Mesodermal cell (in vitro differentiated cells): ENCODE data around the gene THBS2.
"Not testable (repeated sequence)": the region's sequence is repeated elsewhere in the genome, so short reads cannot be mapped to it uniquely, and the experiment has no call there.

ENCODE experiments used
- H3K27ac ChIP-seq: 2 replicates; pipeline ENCODE4 v1.7.0; 2013; ENCODE audit warnings: mild to moderate bottlenecking, low read depth, low read length, moderate library complexity; ENCODE audit not compliant: severe bottlenecking
- H3K36me3 ChIP-seq: 2 replicates; pipeline ENCODE4 v1.7.1; 2013; ENCODE audit warnings: mild to moderate bottlenecking, low read length, moderate library complexity; ENCODE audit not compliant: control insufficient read depth, insufficient read depth
- H3K4me1 ChIP-seq: one replicate; pipeline ENCODE4 v1.7.1; 2013; ENCODE audit warnings: mild to moderate bottlenecking, low read length; ENCODE audit not compliant: insufficient read depth, control insufficient read depth, poor library complexity, severe bottlenecking
- H3K4me3 ChIP-seq: 2 replicates; pipeline ENCODE4 v1.7.0; 2013; ENCODE audit warnings: low read length, control low read depth, mild to moderate bottlenecking; ENCODE audit not compliant: insufficient read depth, poor library complexity, severe bottlenecking; ENCODE audit errors: extremely low read depth
- H3K9me3 ChIP-seq: 2 replicates; pipeline ENCODE4 v1.7.1; 2013; ENCODE audit warnings: mild to moderate bottlenecking, low read length, moderate library complexity; ENCODE audit not compliant: control insufficient read depth
- WGBS, 2 experiments: methylation state at CpG; one replicate each; pipeline ENCODE4 v1.1.5; 2013; ENCODE audit warnings: missing lambda C conversion rate in 2 of 2; ENCODE audit not compliant: insufficient coverage in 2 of 2; 5-methylcytosine and 5-hydroxymethylcytosine counted together

THBS2 gene

DNA sequence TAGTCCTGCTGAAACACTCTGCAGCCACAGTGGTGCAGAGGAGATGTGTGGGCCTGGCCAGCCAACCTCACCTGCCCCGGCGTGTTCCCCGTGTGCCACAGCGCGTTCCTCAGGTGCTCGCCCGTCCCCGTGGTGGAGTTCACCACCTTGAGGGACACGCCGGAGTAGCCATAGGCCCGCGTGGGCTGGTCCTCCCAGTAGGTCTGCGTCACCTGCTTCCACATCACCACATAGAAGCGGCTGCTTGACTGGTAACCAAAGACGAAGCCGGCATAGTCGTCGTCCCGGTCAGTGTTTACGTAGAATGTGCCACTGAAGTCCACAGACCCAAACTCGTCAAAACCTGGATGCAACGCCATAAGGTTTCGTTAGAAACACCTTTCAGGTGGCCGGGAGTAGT is 31.5 kb downstream of the THBS2 start:
- no peak overlapping the region for H3K4me3 ChIP-seq
- peaks cover 6% of the 10 kb centered on the region for H3K9me3 ChIP-seq
- H3K4me1 ChIP-seq: no peaks in the 10 kb centered on the region
- no peak overlapping the region for H3K27ac ChIP-seq
- no peaks in the 10 kb centered on the region for H3K36me3 ChIP-seq
- WGBS, 2 experiments: 92 to 95% methylated on average over 23 to 24 of the region's 24 CpGs

GRCh38 chr6:169221264-169221663 is 32.4 kb downstream of the THBS2 start:
- WGBS, 2 experiments: 82 to 85% methylated on average over 5 to 7 of the region's 7 CpGs
- H3K9me3 ChIP-seq: peaks cover 6% of the 10 kb centered on the region
- H3K27ac ChIP-seq: no peak overlapping the region
- no peaks in the 10 kb centered on the region for H3K4me1 ChIP-seq
- H3K4me3 ChIP-seq: no peak overlapping the region
- H3K36me3 ChIP-seq: no peaks in the 10 kb centered on the region

DNA sequence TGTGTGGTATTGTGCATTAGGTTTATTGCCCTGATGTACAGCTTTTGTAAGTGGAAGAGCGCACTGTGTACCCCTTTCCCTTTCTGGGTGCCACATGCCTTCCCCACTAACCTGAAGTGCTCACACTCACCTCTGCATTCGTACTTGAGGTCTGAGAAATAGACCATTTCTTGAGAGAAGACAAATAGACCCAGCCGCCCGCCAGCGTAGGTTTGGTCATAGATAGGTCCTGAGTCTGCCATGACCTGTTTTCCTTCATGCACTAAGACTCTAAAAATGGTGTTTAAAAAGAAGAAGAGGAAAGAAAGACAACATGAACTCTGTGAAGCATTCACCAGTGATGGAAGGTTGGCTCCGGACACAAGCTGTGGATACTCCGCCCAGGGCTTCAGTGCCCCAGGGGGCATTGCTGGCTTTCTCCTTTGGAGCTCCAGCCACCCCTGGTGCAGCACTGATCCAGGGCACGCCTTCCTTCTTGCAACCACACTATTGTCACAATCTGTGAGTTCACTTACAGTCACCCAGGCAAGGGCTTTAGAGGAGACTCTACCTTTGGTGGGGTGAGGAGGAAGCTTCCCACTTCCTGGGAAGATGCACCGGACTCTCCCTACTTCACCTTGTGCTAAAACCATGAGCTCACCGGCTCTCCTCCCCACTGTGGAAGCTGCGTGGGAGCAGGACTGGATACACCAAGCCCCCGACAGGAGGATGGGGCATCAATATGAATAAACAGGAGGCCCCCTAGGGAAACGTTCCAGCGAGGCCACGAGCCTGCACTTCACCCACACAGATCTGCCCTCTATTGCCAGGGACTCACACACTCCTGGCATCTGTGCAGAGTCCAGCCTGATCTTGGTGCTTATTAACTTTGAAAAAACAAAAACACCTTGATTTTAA is 33.3 kb downstream of the THBS2 start:
- peaks cover under 1% of the 10 kb centered on the region for H3K4me1 ChIP-seq
- peaks cover 6% of the 10 kb centered on the region for H3K9me3 ChIP-seq
- 86 to 94% methylated on average over 9 to 10 of the region's 15 CpGs for WGBS, 2 experiments
- H3K27ac ChIP-seq: no peak overlapping the region
- no peak overlapping the region for H3K4me3 ChIP-seq
- no peaks in the 10 kb centered on the region for H3K36me3 ChIP-seq

DNA sequence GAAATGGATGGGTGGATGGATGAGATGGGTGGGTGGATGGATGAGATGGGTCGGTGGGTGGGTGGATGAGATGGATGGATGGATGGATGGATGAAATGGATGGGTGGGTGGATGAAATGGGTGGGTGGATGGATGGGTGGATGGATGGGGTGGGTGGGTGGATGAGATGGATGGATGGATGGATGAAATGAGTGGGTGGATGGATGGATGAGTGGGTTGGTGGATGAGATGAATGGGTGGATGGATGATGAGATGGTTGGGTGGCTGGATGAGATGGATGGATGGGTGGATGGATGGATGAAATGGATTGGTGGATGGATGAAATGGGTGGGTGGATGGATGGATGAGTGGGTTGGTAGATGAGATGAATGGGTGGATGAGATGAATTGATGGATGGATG is 35.7 kb downstream of the THBS2 start:
- peaks cover 6% of the 10 kb centered on the region for H3K9me3 ChIP-seq
- 100% methylated on average over 1 of the region's 1 CpG for WGBS, 2 experiments
- H3K4me1 ChIP-seq: peaks cover 14% of the 10 kb centered on the region
- no peaks in the 10 kb centered on the region for H3K36me3 ChIP-seq
- no peak overlapping the region for H3K27ac ChIP-seq
- no peak overlapping the region for H3K4me3 ChIP-seq

DNA sequence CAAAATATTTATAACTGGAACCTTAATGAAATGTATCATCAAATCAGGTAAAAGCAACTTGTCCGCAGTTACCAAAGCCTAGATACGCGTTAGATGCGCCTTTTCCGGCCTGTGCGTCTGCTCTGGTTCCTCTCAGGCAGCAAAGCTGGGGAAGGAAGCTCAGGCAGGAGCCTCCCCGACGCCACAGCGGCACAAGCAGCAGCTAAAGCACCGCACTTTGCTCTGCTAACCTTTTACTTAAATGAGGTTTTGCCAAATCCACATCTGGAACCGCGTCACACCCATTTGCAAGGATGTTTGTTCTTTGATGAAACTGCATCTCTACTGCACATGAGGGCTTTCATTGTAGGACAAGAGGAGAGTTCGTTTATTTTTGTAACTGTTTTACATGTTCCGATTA is 36.8 kb downstream of the THBS2 start:
- 82 to 86% methylated on average over 10 to 12 of the region's 14 CpGs for WGBS, 2 experiments

GRCh38 chr6:169215201-169215681 is 38.4 kb downstream of the THBS2 start:
- H3K36me3 ChIP-seq: no peaks in the 10 kb centered on the region
- H3K4me3 ChIP-seq: no peak overlapping the region
- no peak overlapping the region for H3K27ac ChIP-seq
- peaks cover 14% of the 10 kb centered on the region for H3K4me1 ChIP-seq
- H3K9me3 ChIP-seq: no peaks in the 10 kb centered on the region
- 83 to 84% methylated on average over 7 to 12 of the region's 12 CpGs for WGBS, 2 experiments

More for the DNA sequence above, 36.8 kb downstream of the THBS2 start:
- H3K4me1 ChIP-seq: peaks cover 14% of the 10 kb centered on the region
- peaks cover under 1% of the 10 kb centered on the region for H3K9me3 ChIP-seq
- no peak overlapping the region for H3K4me3 ChIP-seq
- no peaks in the 10 kb centered on the region for H3K36me3 ChIP-seq
- H3K27ac ChIP-seq: no peak overlapping the region

DNA sequence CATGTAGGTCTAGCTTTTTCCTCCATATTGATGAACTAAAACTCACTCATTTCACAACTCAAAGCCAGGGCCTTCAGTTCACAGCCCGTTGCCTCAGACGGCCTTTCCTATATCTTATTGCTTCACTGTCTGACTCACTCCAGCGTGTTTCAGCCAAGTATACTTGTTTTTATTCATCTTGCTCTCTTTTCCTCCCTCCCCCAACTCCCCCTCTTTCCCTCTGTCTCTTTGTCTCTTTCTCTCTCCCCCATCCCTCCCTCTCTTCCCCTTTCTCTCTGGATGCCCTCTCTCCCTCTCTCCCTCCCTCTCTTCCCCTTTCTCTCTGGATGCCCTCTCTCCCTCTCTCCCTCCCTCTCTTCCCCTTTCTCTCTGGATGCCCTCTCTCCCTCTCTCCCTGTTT is 38.9 kb downstream of the THBS2 start:
- H3K9me3 ChIP-seq, H3K36me3 ChIP-seq, H3K4me3 ChIP-seq: not testable (repeated sequence)
- H3K4me1 ChIP-seq: peaks cover 14% of the 10 kb centered on the region
- whole genome bisulfite sequencing, 2 experiments: 74 to 87% methylated on average over 3 of the region's 3 CpGs
- H3K27ac ChIP-seq: peak overlapping the region; percentile 10

- Histone ChIP-seq H3K36me3 (no peaks in the 10 kb centered on the region), H3K4me3 (no peak overlapping the region), H3K4me1 (peaks cover 14% of the 10 kb centered on the region), H3K9me3 (no peaks in the 10 kb centered on the region), H3K27ac (no peak overlapping the region)
- 92 to 99% methylated on average over 17 to 24 of the region's 27 CpGs for WGBS, 2 experiments
Measured at GRCh38 chr6:169213814-169214520, 39.7 kb downstream of the THBS2 start.

GRCh38 chr6:169212897-169213813 is 40.5 kb downstream of the THBS2 start:
- no peak overlapping the region for H3K27ac ChIP-seq
- 47 to 54% methylated on average over 41 to 43 of the region's 56 CpGs for WGBS, 2 experiments
- H3K4me1 ChIP-seq: peaks cover 14% of the 10 kb centered on the region

GRCh38 chr6:169212436-169212835 is 41.2 kb downstream of the THBS2 start:
- Histone ChIP-seq H3K4me1 (peaks cover 14% of the 10 kb centered on the region), H3K4me3 (no peak overlapping the region), H3K9me3 (no peaks in the 10 kb centered on the region), H3K36me3 (no peaks in the 10 kb centered on the region), H3K27ac (no peak overlapping the region)
- no CpG with 5 or more reads among the region's 5 CpGs for WGBS, 2 experiments

More at GRCh38 chr6:169212897-169213813, 40.5 kb downstream of the THBS2 start:
- H3K36me3 ChIP-seq: no peaks in the 10 kb centered on the region
- H3K4me3 ChIP-seq: peak overlapping the region; percentile 7
- H3K9me3 ChIP-seq: no peaks in the 10 kb centered on the region
